Breast epithelium (tissue), 3 donors: ENCODE data around the gene TIGD3.

Source experiments
- CTCF ChIP-seq, 3 donors: fragments of 450-650 bp; IDR thresholded peaks; one replicate each; pipeline ENCODE4 v1.5.1; 2016 to 2017; ENCODE audit warnings: antibody characterized with exemption in 3 of 3, mild to moderate bottlenecking in 3 of 3, moderate library complexity in 3 of 3
- POLR2A ChIP-seq: fragments of 450-650 bp; IDR thresholded peaks from one replicate; pipeline ENCODE4 v1.6.1; 2016; ENCODE audit warnings: antibody characterized with exemption, mild to moderate bottlenecking, moderate library complexity
- POLR2AphosphoS5 ChIP-seq, 3 donors: sonication (generic); formaldehyde crosslinking; IDR thresholded peaks; one replicate each; pipeline ENCODE4 v1.6.1; 2017; ENCODE audit warnings: antibody characterized with exemption in 3 of 3

- TF ChIP-seq CTCF (IDR thresholded peaks at IDR 0.05) (no peak), POLR2A (no peak), POLR2AphosphoS5 (IDR thresholded peaks at IDR 0.05) (no peak)
These were observed 38.7 kb upstream of the TIGD3 start for GRCh38 chr11:65315866-65316226.
